Measurements from ENCODE around the gene SASH1. TPM values are rescaled to one million over a fixed set of nuclear protein-coding genes. Genes with fewer than 3 reads are reported as not detected.

Gene SASH1
- total RNA-seq, 5 donors from 2014 or later (not counting 1 experiment from before 2014, with no cell fraction given) = 0.26 to 5.5 (median 0.95) TPM

- ATAC-seq (replicated peaks in 1 of 4) (no peak), DNase-seq (no peak)
- no peaks in the 10 kb centered on the region for H3K36me3 Mint-ChIP-seq
- no peak overlapping the region for H3K4me3 Mint-ChIP-seq
- WGBS (ENCODE audit: insufficient coverage) = 70% methylated on average over 6 of the region's 10 CpGs
- POLR2A ChIA-PET = no interaction called here
- CTCF ChIA-PET = no interaction called here
- no peak overlapping the region for H3K27ac Mint-ChIP-seq
- Histone ChIP-seq H3K27me3 (replicated peaks in 1 of 2; ENCODE audit: control insufficient read depth in 2 of 2, extremely low read depth in 1 of 2, insufficient read depth in 2 of 2, low read length in 1 of 2) (peaks cover 0 to 8% of the 10 kb centered on the region in 2 experiments), H3K36me3 (ENCODE audit: control insufficient read depth in 2 of 2, extremely low read depth in 1 of 2, insufficient read depth in 1 of 2, low read length in 1 of 2) (no peaks in the 10 kb centered on the region), H3K4me1 (ENCODE audit: control insufficient read depth in 1 of 2, extremely low read depth in 1 of 2, insufficient read depth in 2 of 2, low read length in 2 of 2) (no peaks in the 10 kb centered on the region), H3K9me3 (no peaks in the 10 kb centered on the region), H3K4me3 (ENCODE audit: control insufficient read depth in 1 of 2, extremely low read depth in 1 of 2, low read length in 1 of 2) (no peak overlapping the region), H3K27ac (ENCODE audit: low read length) (no peak overlapping the region)
- H3K9me3 Mint-ChIP-seq = no peaks in the 10 kb centered on the region
- H3K4me1 Mint-ChIP-seq = no peaks in the 10 kb centered on the region
- H3K27me3 Mint-ChIP-seq = peaks cover 16% of the 10 kb centered on the region in 2 donors
Measured at GRCh38 chr6:148470606-148471465, 128.2 kb downstream of the SASH1 start.

DNA sequence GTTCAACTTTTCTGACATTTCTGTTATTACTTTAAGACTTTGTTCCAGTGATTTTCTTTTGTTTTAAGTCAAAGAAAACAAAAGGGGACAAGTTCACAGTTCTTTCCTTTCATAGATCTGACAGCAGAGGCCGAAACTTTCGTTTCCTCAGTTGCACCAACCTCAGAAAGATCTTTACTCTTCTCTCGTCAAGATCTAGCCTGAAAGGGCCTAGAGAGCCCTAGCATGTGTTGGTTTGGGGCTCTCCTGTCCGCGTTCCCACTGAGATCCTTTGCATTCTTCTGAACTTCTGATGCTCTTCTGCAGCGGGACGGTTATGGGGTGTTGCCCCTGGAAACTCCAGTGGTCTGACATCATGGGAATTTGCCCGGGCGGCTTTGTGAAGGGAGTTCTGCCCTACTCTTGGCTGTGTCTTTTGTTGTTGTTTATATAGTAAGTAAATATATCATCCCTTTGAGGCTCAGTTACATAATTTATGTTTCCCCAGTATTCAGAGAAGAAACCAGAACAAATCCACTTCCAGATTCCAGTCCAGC is 129.1 kb downstream of the SASH1 start:
- no peak overlapping the region for H3K27ac ChIP-seq (ENCODE audit: low read length)
- CTCF ChIA-PET = no interaction called here
- no peaks in the 10 kb centered on the region for H3K9me3 ChIP-seq
- Mint-ChIP-seq H3K9me3 (no peaks in the 10 kb centered on the region), H3K27ac (no peak overlapping the region), H3K27me3 (peaks cover 16 to 19% of the 10 kb centered on the region in 2 donors), H3K4me3 (no peak overlapping the region), H3K4me1 (no peaks in the 10 kb centered on the region), H3K36me3 (no peaks in the 10 kb centered on the region)
- 100% methylated on average over 2 of the region's 9 CpGs for WGBS (ENCODE audit: insufficient coverage)
- no peak overlapping the region for H3K4me3 ChIP-seq (ENCODE audit: control insufficient read depth in 1 of 2, extremely low read depth in 1 of 2, low read length in 1 of 2)
- H3K27me3 ChIP-seq (replicated peaks in 1 of 2; ENCODE audit: control insufficient read depth in 2 of 2, extremely low read depth in 1 of 2, insufficient read depth in 2 of 2, low read length in 1 of 2) = peaks cover 0 to 8% of the 10 kb centered on the region in 2 experiments
- ATAC-seq (replicated peaks in 1 of 4) (no peak), DNase-seq (no peak)
- H3K4me1 ChIP-seq (ENCODE audit: control insufficient read depth in 1 of 2, extremely low read depth in 1 of 2, insufficient read depth in 2 of 2, low read length in 2 of 2) = no peaks in the 10 kb centered on the region
- POLR2A ChIA-PET = no interaction called here
- no peaks in the 10 kb centered on the region for H3K36me3 ChIP-seq (ENCODE audit: control insufficient read depth in 2 of 2, extremely low read depth in 1 of 2, insufficient read depth in 1 of 2, low read length in 1 of 2)

DNA sequence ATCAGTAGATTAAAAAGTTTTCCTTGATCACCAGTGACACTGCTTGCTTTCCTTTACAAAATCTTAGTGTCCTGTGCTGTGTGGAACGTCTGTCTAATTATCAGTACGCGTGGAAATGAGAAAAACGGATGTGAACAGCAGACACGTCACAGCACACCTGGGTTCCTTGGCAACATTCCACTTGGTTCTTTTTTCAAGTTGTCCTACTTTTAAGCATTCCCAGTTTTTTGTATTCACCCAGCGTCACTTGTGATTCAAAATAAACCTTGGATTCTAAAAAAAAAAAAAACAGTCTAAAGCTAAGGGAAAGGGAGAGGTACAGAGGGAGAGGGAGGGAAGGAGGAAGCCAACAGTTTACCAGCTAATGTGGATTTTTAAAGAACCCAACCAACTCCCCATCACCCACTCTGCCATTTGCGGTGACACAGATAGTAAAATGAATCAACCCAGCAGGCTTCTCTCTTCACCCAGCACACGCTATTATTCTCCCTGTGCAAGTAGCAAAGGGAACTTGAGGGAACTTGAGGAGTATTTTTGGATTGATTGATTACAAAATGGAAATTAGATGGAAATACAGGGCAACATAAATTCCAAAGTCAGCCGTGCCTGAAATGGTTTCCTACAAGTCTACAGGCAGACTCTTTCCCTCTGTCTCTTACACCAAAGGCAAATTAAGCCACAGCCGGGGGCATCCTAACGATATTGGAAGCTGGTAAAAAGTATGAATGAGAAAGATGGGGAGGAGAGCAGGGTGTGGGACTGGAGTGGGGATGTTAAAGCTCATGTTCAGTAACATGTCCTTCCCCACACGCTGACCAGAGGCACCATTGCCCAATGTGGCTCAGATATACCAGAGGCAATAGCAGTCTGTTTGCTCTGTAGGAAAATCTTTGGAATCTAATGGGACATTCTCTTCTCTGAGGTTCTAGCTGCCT is 129.8 kb downstream of the SASH1 start:
- H3K4me3 Mint-ChIP-seq = no peak overlapping the region
- no peak overlapping the region for H3K27ac Mint-ChIP-seq
- H3K9me3 Mint-ChIP-seq = no peaks in the 10 kb centered on the region
- H3K4me1 Mint-ChIP-seq = no peaks in the 10 kb centered on the region
- no peaks in the 10 kb centered on the region for H3K36me3 ChIP-seq (ENCODE audit: control insufficient read depth in 2 of 2, extremely low read depth in 1 of 2, insufficient read depth in 1 of 2, low read length in 1 of 2)
- H3K9me3 ChIP-seq = no peaks in the 10 kb centered on the region
- no peak for DNase-seq
- peaks cover 19 to 20% of the 10 kb centered on the region in 2 donors for H3K27me3 Mint-ChIP-seq
- H3K27me3 ChIP-seq (replicated peaks in 1 of 2; ENCODE audit: control insufficient read depth in 2 of 2, extremely low read depth in 1 of 2, insufficient read depth in 2 of 2, low read length in 1 of 2) = peaks cover 0 to 8% of the 10 kb centered on the region in 2 experiments
- H3K27ac ChIP-seq (ENCODE audit: low read length) = no peak overlapping the region
- no peak overlapping the region for H3K4me3 ChIP-seq (ENCODE audit: control insufficient read depth in 1 of 2, extremely low read depth in 1 of 2, low read length in 1 of 2)
- WGBS (ENCODE audit: insufficient coverage) = 92% methylated on average over 5 of the region's 12 CpGs
- no peak for ATAC-seq (replicated peaks in 1 of 4)
- no peaks in the 10 kb centered on the region for H3K36me3 Mint-ChIP-seq
- POLR2A ChIA-PET = no interaction called here
- CTCF ChIA-PET = no interaction called here
- no peaks in the 10 kb centered on the region for H3K4me1 ChIP-seq (ENCODE audit: control insufficient read depth in 1 of 2, extremely low read depth in 1 of 2, insufficient read depth in 2 of 2, low read length in 2 of 2)

- H3K4me1 Mint-ChIP-seq = no peaks in the 10 kb centered on the region
- H3K36me3 Mint-ChIP-seq = no peaks in the 10 kb centered on the region
- no peak overlapping the region for H3K4me3 Mint-ChIP-seq
- DNase-seq (no peak), ATAC-seq (replicated peaks in 1 of 4) (no peak)
- H3K9me3 Mint-ChIP-seq = no peaks in the 10 kb centered on the region
- Histone ChIP-seq H3K4me1 (ENCODE audit: control insufficient read depth in 1 of 2, extremely low read depth in 1 of 2, insufficient read depth in 2 of 2, low read length in 2 of 2) (no peaks in the 10 kb centered on the region), H3K9me3 (no peaks in the 10 kb centered on the region), H3K27ac (ENCODE audit: low read length) (no peak overlapping the region), H3K4me3 (ENCODE audit: control insufficient read depth in 1 of 2, extremely low read depth in 1 of 2, low read length in 1 of 2) (no peak overlapping the region), H3K27me3 (replicated peaks in 1 of 2; ENCODE audit: control insufficient read depth in 2 of 2, extremely low read depth in 1 of 2, insufficient read depth in 2 of 2, low read length in 1 of 2) (no peaks in the 10 kb centered on the region), H3K36me3 (ENCODE audit: control insufficient read depth in 2 of 2, extremely low read depth in 1 of 2, insufficient read depth in 1 of 2, low read length in 1 of 2) (no peaks in the 10 kb centered on the region)
- no peak overlapping the region for H3K27ac Mint-ChIP-seq
- ChIA-PET POLR2A (interaction anchor here in 1 of 2 donors (0.6 kb wide), 1 partner anchor 41 kb away, joined by 3 read pairs; no protein-coding TSS in a partner anchor), CTCF (interaction anchor here in 1 of 2 donors (0.7 kb wide), 1 partner anchor 34 kb away, joined by 3 read pairs; no protein-coding TSS in a partner anchor)
- H3K27me3 Mint-ChIP-seq = peaks cover 9 to 22% of the 10 kb centered on the region in 2 donors
- WGBS (ENCODE audit: insufficient coverage) = 78% methylated on average over 5 of the region's 5 CpGs
Measured at GRCh38 chr6:148479497-148479896, 136.9 kb downstream of the SASH1 start.

- Histone ChIP-seq H3K9me3 (no peaks in the 10 kb centered on the region), H3K27me3 (replicated peaks in 1 of 2; ENCODE audit: control insufficient read depth in 2 of 2, extremely low read depth in 1 of 2, insufficient read depth in 2 of 2, low read length in 1 of 2) (peaks cover 0 to 3% of the 10 kb centered on the region in 2 experiments), H3K4me3 (ENCODE audit: control insufficient read depth in 1 of 2, extremely low read depth in 1 of 2, low read length in 1 of 2) (no peak overlapping the region), H3K27ac (ENCODE audit: low read length) (no peak overlapping the region), H3K36me3 (ENCODE audit: control insufficient read depth in 2 of 2, extremely low read depth in 1 of 2, insufficient read depth in 1 of 2, low read length in 1 of 2) (no peaks in the 10 kb centered on the region), H3K4me1 (ENCODE audit: control insufficient read depth in 1 of 2, extremely low read depth in 1 of 2, insufficient read depth in 2 of 2, low read length in 2 of 2) (no peaks in the 10 kb centered on the region)
- peaks cover 0 to 5% (median 0%) of the 10 kb centered on the region in 3 donors for H3K9me3 Mint-ChIP-seq
- 90% methylated on average over 6 of the region's 10 CpGs for WGBS (ENCODE audit: insufficient coverage)
- ChIA-PET POLR2A (no interaction called here), CTCF (no interaction called here)
- H3K27ac Mint-ChIP-seq = no peak overlapping the region
- H3K4me3 Mint-ChIP-seq = no peak overlapping the region
- H3K36me3 Mint-ChIP-seq = no peaks in the 10 kb centered on the region
- H3K27me3 Mint-ChIP-seq = peaks cover 9 to 13% of the 10 kb centered on the region in 2 donors
- no peak for DNase-seq
- H3K4me1 Mint-ChIP-seq = no peaks in the 10 kb centered on the region
- ATAC-seq (replicated peaks in 1 of 4) = no peak
Measured at GRCh38 chr6:148487461-148487860, 144.8 kb downstream of the SASH1 start.

DNA sequence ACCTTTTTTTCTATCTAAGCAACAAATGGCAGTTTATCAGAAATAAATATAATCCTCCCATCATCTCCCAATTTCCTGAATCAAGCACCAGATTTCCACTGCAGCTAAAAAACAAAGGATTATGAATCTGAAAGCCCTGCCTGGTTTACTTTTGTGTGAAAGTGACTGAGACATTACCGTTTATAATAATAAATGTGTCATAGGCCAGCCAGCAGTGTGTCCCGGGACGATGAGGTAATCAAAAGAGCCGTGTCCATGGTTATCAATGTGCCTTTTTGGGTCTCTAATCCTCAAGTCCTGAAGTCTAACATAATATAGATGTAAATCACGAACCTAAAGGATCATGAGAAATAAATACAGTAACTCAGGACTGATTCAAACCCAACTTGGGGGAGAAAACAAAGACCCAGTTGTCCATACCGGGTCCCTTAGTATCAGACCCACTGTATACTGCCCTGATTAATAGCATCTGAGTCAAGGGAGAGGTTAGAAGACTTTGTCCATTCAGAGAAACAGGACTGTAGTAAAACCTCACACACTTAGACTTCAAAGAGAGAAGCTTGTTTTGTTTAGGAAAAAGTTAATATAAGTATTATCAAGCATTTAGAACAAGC is 149.1 kb downstream of the SASH1 start:
- peaks cover 0 to 5% (median 0%) of the 10 kb centered on the region in 3 donors for H3K9me3 Mint-ChIP-seq
- no peaks in the 10 kb centered on the region for H3K4me1 ChIP-seq (ENCODE audit: control insufficient read depth in 1 of 2, extremely low read depth in 1 of 2, insufficient read depth in 2 of 2, low read length in 2 of 2)
- H3K27me3 ChIP-seq (replicated peaks in 1 of 2; ENCODE audit: control insufficient read depth in 2 of 2, extremely low read depth in 1 of 2, insufficient read depth in 2 of 2, low read length in 1 of 2) = peaks cover 0 to 3% of the 10 kb centered on the region in 2 experiments
- H3K27ac Mint-ChIP-seq = no peak overlapping the region
- 100% methylated on average over 4 of the region's 6 CpGs for WGBS (ENCODE audit: insufficient coverage)
- H3K27me3 Mint-ChIP-seq = peaks cover 5 to 11% of the 10 kb centered on the region in 2 donors
- no peaks in the 10 kb centered on the region for H3K36me3 ChIP-seq (ENCODE audit: control insufficient read depth in 2 of 2, extremely low read depth in 1 of 2, insufficient read depth in 1 of 2, low read length in 1 of 2)
- no peak for ATAC-seq (replicated peaks in 1 of 4)
- no peak overlapping the region for H3K4me3 ChIP-seq (ENCODE audit: control insufficient read depth in 1 of 2, extremely low read depth in 1 of 2, low read length in 1 of 2)
- POLR2A ChIA-PET = interaction anchor here in 1 of 2 donors (0.6 kb wide), 1 partner anchor 355 kb away, joined by 4 read pairs; no protein-coding TSS in a partner anchor
- no peak overlapping the region for H3K27ac ChIP-seq (ENCODE audit: low read length)
- DNase-seq = no peak
- no peaks in the 10 kb centered on the region for H3K4me1 Mint-ChIP-seq
- H3K4me3 Mint-ChIP-seq = no peak overlapping the region
- H3K36me3 Mint-ChIP-seq = no peaks in the 10 kb centered on the region
- no peaks in the 10 kb centered on the region for H3K9me3 ChIP-seq
- CTCF ChIA-PET = no interaction called here

All from T-cell (primary cell).